NCI-H128 (cell line): ENCODE results near the gene VSX1.

ENCODE experiments used
- DNase-seq: peaks from one replicate; lab custom pipeline; 2025; ENCODE audit not compliant: unreplicated experiment; lab: John Stamatoyannopoulos, UW

VSX1 gene

GRCh38 chr20:25042531-25043498 lies 39.1 kb downstream of the VSX1 start:
- DNase-seq = no peak

- DNase-seq = no peak
These were observed 40.0 kb downstream of the VSX1 start for GRCh38 chr20:25041813-25042530.

GRCh38 chr20:25040438-25040831 lies 41.5 kb downstream of the VSX1 start:
- DNase-seq = no peak

- no peak for DNase-seq
These were observed 42.1 kb downstream of the VSX1 start for GRCh38 chr20:25039697-25040437.

- DNase-seq = no peak
These were observed 43.3 kb downstream of the VSX1 start for GRCh38 chr20:25038591-25039015.

GRCh38 chr20:25038103-25038410 lies 43.9 kb downstream of the VSX1 start:
- no peak for DNase-seq

- DNase-seq = no peak
These were observed 44.4 kb downstream of the VSX1 start for GRCh38 chr20:25037288-25038102.

GRCh38 chr20:25036331-25036936 lies 45.5 kb downstream of the VSX1 start:
- no peak for DNase-seq

GRCh38 chr20:25035921-25036320 lies 46.0 kb downstream of the VSX1 start:
- DNase-seq = no peak

- DNase-seq = no peak
These were observed 48.0 kb downstream of the VSX1 start for GRCh38 chr20:25033924-25034300.

GRCh38 chr20:25033265-25033923 lies 48.5 kb downstream of the VSX1 start:
- DNase-seq = no peak

GRCh38 chr20:25032478-25033264 lies 49.3 kb downstream of the VSX1 start:
- DNase-seq = no peak

- DNase-seq = no peak
These were observed 49.9 kb downstream of the VSX1 start for GRCh38 chr20:25032065-25032477.

GRCh38 chr20:25031241-25031640 lies 50.7 kb downstream of the VSX1 start:
- DNase-seq = no peak

GRCh38 chr20:25030649-25031207 lies 51.2 kb downstream of the VSX1 start:
- no peak for DNase-seq

- no peak for DNase-seq
These were observed 51.8 kb downstream of the VSX1 start for GRCh38 chr20:25030007-25030648.

GRCh38 chr20:25025986-25026605 lies 55.8 kb downstream of the VSX1 start:
- DNase-seq = no peak
